Mammary epithelial cell (primary cell): Measurements from ENCODE around the gene TNFSF13B.
"Not testable (repeated sequence)": the region's sequence is repeated elsewhere in the genome, so short reads cannot be mapped to it uniquely, and the experiment has no call there.

Experiments used
- EZH2 ChIP-seq: IDR thresholded peaks from 2 replicates; pipeline ENCODE4 v1.6.1; 2012; ENCODE audit warnings: low read length, inconsistent platforms, borderline replicate concordance
- TF ChIP-seq, protein P1 (sequence below), 2 donors: IDR thresholded peaks in 1 of 2; conservative IDR thresholded peaks in 1 of 2; 2 replicates each; pipeline ENCODE4 v1.5.1; 2011 to 2012; ENCODE audit warnings: inconsistent platforms in 2 of 2, low read length in 2 of 2, mild to moderate bottlenecking in 2 of 2, control low read depth in 1 of 2, low read depth in 1 of 2; ENCODE audit not compliant: insufficient read depth in 1 of 2; ENCODE audit errors: extremely low read depth in 1 of 2

- TF ChIP-seq, protein P1, sequence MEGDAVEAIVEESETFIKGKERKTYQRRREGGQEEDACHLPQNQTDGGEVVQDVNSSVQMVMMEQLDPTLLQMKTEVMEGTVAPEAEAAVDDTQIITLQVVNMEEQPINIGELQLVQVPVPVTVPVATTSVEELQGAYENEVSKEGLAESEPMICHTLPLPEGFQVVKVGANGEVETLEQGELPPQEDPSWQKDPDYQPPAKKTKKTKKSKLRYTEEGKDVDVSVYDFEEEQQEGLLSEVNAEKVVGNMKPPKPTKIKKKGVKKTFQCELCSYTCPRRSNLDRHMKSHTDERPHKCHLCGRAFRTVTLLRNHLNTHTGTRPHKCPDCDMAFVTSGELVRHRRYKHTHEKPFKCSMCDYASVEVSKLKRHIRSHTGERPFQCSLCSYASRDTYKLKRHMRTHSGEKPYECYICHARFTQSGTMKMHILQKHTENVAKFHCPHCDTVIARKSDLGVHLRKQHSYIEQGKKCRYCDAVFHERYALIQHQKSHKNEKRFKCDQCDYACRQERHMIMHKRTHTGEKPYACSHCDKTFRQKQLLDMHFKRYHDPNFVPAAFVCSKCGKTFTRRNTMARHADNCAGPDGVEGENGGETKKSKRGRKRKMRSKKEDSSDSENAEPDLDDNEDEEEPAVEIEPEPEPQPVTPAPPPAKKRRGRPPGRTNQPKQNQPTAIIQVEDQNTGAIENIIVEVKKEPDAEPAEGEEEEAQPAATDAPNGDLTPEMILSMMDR (conservative IDR thresholded peaks at IDR 0.05 in 1 of 2, IDR thresholded peaks at IDR 0.05 in 1 of 2; ENCODE audit: extremely low read depth in 1 of 2, insufficient read depth in 1 of 2, low read depth in 1 of 2, low read length in 2 of 2): not testable (repeated sequence)
- not testable (repeated sequence) for TF ChIP-seq EZH2
These were observed 1.7 kb upstream of the TNFSF13B start for GRCh38 chr13:108267855-108268254.
